ENCODE results near the gene ABHD3. TPM values are rescaled to one million over a fixed set of nuclear protein-coding genes. Genes with fewer than 3 reads are reported as not detected.

Gene ABHD3
- total and polyA plus RNA-seq, 2 of the 8 experiments (the other 6 are each of a cell fraction or from before 2014, with no cell fraction given), result 8.4 to 12.1 TPM

DNA sequence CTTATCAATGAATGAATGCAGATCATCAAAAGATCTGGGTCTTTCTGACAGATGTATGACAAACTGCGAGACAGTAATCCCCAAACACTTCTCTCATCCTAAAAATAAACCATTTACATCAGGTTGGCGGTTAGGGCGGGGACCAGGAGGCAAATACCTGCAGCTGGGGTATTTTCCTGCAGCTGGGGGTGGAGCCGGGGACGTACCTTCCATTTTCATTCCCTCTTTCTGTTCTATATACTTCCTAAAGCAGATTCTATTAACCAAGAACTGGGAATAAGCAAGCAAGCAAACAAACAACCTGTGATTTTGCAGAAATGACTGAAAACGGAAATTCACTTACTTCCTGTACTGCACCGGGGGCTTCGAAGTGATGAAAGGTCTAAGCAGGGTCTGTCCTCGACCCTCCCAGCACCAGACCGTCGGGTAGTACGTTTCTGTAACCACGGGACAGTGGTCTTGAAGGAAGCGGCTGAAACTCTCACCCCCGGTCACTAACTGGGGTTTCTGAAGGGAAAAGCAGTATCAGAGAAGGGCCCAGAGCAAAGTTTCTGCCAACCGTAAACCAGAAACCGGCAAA, 1.2 kb downstream of the ABHD3 start:
- no peak overlapping the region for H3K14ac ChIP-seq (ENCODE audit: insufficient read length)
- ChIA-PET POLR2A (ENCODE audit: partially characterized antibody) (interaction anchor here (1.0 to 1.8 kb wide), 7 partner anchors 10 to 91 kb away, joined by 3 to 19 read pairs (median 6); partner anchors contain the start of genes MIB1 and SNRPD1), CTCF (ENCODE audit: partially characterized antibody) (no interaction called here)
- 0 out of 2 replicates have a peak overlapping the region, but pooled peaks have one; percentile 46 for H2BK15ac ChIP-seq (ENCODE audit: low read length)
- H3K9ac ChIP-seq (replicated peaks in 1 of 4; ENCODE audit: extremely low read depth in 1 of 4, low read depth in 3 of 4, low read length in 3 of 4), result peak overlapping the region; percentile 14 to 76 (median 60); a peak in 5 of 7 replicates
- peak overlapping the region; percentile 83 for H2AFZ ChIP-seq (ENCODE audit: low read length)
- H2AK5ac ChIP-seq (ENCODE audit: low read depth, low read length), result no peak overlapping the region
- peaks cover 6% of the 10 kb centered on the region for H3K23me2 ChIP-seq (ENCODE audit: low read depth, low read length)
- H3K4me1 ChIP-seq (replicated peaks in 1 of 4; ENCODE audit: control insufficient read depth in 3 of 4, insufficient read depth in 4 of 4, low read length in 3 of 4), result peaks cover 0 to 3% (median 1%) of the 10 kb centered on the region in 4 experiments; a peak in 1 of 7 replicates
- peaks cover 0 to 3% (median 0%) of the 10 kb centered on the region in 4 experiments; a peak in 4 of 7 replicates for H3K27me3 ChIP-seq (replicated peaks in 1 of 4; ENCODE audit: control insufficient read depth in 3 of 4, extremely low read depth in 1 of 4, insufficient read depth in 3 of 4, low read length in 3 of 4)
- H2BK120ac ChIP-seq (replicated peaks; ENCODE audit: low read depth, low read length), result no peak overlapping the region
- no peak overlapping the region for H3K27ac ChIP-seq (ENCODE audit: low read depth, low read length)
- H3K36me3 ChIP-seq (ENCODE audit: control insufficient read depth in 2 of 4, insufficient read depth in 4 of 4, low read length in 3 of 4), result peaks cover 0 to 9% (median 3%) of the 10 kb centered on the region in 4 experiments; a peak in 3 of 8 replicates
- peak overlapping the region; percentile 69 to 84 for H3K4me2 ChIP-seq (ENCODE audit: insufficient read depth in 1 of 2, low read depth in 2 of 2, low read length in 2 of 2)
- no peaks in the 10 kb centered on the region for H3K79me1 ChIP-seq (ENCODE audit: low read depth, low read length)
- no peak overlapping the region for H2BK5ac ChIP-seq (ENCODE audit: low read depth, low read length)
- no peak overlapping the region; the same call in 1 of the 2 replicates for H4K8ac ChIP-seq (ENCODE audit: extremely low read depth, insufficient read depth, low read length)
- peaks cover 0 to 12% of the 10 kb centered on the region in 2 experiments; a peak in 2 of 4 replicates for H3K9me3 ChIP-seq (ENCODE audit: insufficient read depth in 2 of 2, low read depth in 1 of 2, low read length in 1 of 2)
- WGBS, 2 experiments (ENCODE audit: extremely low coverage in 1 of 2, insufficient coverage in 1 of 2, insufficient read length in 1 of 2, insufficient replicate concordance in 2 of 2, low coverage in 1 of 2, low lambda C conversion rate in 2 of 2, missing lambda C conversion rate in 1 of 2), result 20% methylated on average over 17 of the region's 17 CpGs; no CpG with 5 or more reads in 1 of the 2 experiments
- 0 out of 2 replicates have a peak, but pooled peaks have one; percentile 42 for TF ChIP-seq RBBP5 (IDR thresholded peaks at IDR 0.05; ENCODE audit: borderline replicate concordance, low read depth, low read length)
- TF ChIP-seq EP300 (IDR thresholded peaks at IDR 0.05; ENCODE audit: borderline replicate concordance in 1 of 2, low read depth in 2 of 2, low read length in 2 of 2), result no peak
- no peak overlapping the region for H3K23ac ChIP-seq (ENCODE audit: insufficient read length)
- H2BK12ac ChIP-seq (ENCODE audit: low read depth, low read length), result no peak overlapping the region
- no peaks in the 10 kb centered on the region for H3K79me2 ChIP-seq (ENCODE audit: control insufficient read depth in 1 of 2, insufficient read depth in 2 of 2, low read length in 2 of 2)
- H3K56ac ChIP-seq (replicated peaks; ENCODE audit: insufficient read length, low read depth, low read length), result no peak overlapping the region
- H4K91ac ChIP-seq (replicated peaks; ENCODE audit: insufficient read length, low read length), result no peak overlapping the region
- no peak overlapping the region for H3K18ac ChIP-seq (ENCODE audit: extremely low read depth, low read length)
- DNase-seq (ENCODE audit: low read depth in 1 of 2, low spot score in 2 of 2), result no peak
- H2BK20ac ChIP-seq (ENCODE audit: low read length), result no peak overlapping the region
- H3K4ac ChIP-seq (replicated peaks; ENCODE audit: insufficient read length, low read depth, low read length), result no peak overlapping the region
- H4K5ac ChIP-seq (ENCODE audit: insufficient read length, low read depth, low read length), result no peak overlapping the region
- no peak for FAIRE-seq
- no peaks in the 10 kb centered on the region for H4K20me1 ChIP-seq (replicated peaks in 1 of 2; ENCODE audit: control insufficient read depth in 1 of 2, insufficient read depth in 2 of 2, low read length in 2 of 2)
- H3K4me3 ChIP-seq (ENCODE audit: extremely low read depth in 1 of 4, insufficient read depth in 2 of 4, low read depth in 3 of 4, low read length in 4 of 4), result peak overlapping the region; percentile 57 to 79 (median 74)

All from H1 (cell line).